ENCODE measurements around the gene GPAT3. TPM values are rescaled to one million over a fixed set of nuclear protein-coding genes. Genes with fewer than 3 reads are reported as not detected.

Gene GPAT3
- polyA plus RNA-seq, 2 donors: 4.4 to 11.2 TPM

DNA sequence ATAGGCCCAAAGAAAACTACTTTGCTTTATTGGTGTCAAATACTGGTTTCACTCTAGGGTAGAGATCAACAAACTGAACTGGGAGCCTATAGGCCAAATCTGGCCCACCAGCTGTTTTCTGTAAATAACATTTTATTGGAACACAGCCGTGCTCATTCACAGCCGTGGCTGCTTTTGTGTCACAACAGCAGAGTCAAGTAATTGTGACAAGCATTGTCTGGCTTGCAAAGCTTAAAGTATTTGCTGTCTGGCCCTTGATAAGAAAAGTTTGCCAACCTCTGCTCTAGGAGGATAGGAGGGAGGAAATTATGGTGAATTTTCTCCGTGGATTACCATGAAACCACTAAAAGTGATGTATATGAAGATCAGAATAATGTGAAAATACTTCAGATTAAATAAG is 53.4 kb downstream of the GPAT3 start:
- 60 to 62% methylated on average over 3 of the region's 3 CpGs for WGBS, 2 donors
- no peak overlapping the region for H3K27ac ChIP-seq (ENCODE audit: low read depth in 2 of 2, low read length in 1 of 2)
- no peaks in the 10 kb centered on the region for H3K27me3 ChIP-seq (ENCODE audit: control insufficient read depth in 1 of 2, insufficient read depth in 2 of 2, low read length in 2 of 2)
- H3K4me1 ChIP-seq (ENCODE audit: control insufficient read depth in 2 of 2, insufficient read depth in 2 of 2, low read length in 1 of 2): no peaks in the 10 kb centered on the region
- H3K4me3 ChIP-seq (ENCODE audit: low read depth in 1 of 2, low read length in 2 of 2): no peak overlapping the region
- H3K9me3 ChIP-seq (ENCODE audit: control insufficient read depth in 2 of 2, insufficient read depth in 1 of 2, low read depth in 1 of 2, low read length in 1 of 2): no peaks in the 10 kb centered on the region
- no peaks in the 10 kb centered on the region for H3K36me3 ChIP-seq (ENCODE audit: control insufficient read depth in 2 of 2, insufficient read depth in 2 of 2, low read length in 1 of 2)

DNA sequence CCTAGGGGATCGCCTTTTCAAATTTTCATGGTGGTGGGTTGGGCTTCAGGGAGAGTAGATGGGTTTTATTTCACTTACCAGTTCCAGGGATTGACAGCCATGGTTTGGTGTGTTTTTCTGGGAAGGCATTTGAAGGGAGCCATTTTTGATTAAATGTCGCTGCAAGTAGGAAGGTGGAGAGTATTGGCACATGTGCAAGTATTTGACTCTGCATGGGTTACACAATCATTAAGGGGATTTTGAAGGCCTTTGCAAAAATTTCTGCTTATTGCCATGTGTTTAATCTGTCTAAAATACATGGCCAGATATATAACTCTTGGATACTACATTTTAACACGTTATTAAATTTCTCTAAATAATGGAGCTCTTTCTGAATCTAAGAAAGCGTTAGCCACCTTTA is 55.1 kb downstream of the GPAT3 start:
- Histone ChIP-seq H3K27me3 (ENCODE audit: control insufficient read depth in 1 of 2, insufficient read depth in 2 of 2, low read length in 2 of 2) (no peaks in the 10 kb centered on the region), H3K4me1 (ENCODE audit: control insufficient read depth in 2 of 2, insufficient read depth in 2 of 2, low read length in 1 of 2) (no peaks in the 10 kb centered on the region), H3K9me3 (ENCODE audit: control insufficient read depth in 2 of 2, insufficient read depth in 1 of 2, low read depth in 1 of 2, low read length in 1 of 2) (no peaks in the 10 kb centered on the region), H3K27ac (ENCODE audit: low read depth in 2 of 2, low read length in 1 of 2) (no peak overlapping the region), H3K36me3 (ENCODE audit: control insufficient read depth in 2 of 2, insufficient read depth in 2 of 2, low read length in 1 of 2) (no peaks in the 10 kb centered on the region), H3K4me3 (ENCODE audit: low read depth in 1 of 2, low read length in 2 of 2) (no peak overlapping the region)
- 84 to 89% methylated on average over 4 of the region's 4 CpGs for WGBS, 2 donors

DNA sequence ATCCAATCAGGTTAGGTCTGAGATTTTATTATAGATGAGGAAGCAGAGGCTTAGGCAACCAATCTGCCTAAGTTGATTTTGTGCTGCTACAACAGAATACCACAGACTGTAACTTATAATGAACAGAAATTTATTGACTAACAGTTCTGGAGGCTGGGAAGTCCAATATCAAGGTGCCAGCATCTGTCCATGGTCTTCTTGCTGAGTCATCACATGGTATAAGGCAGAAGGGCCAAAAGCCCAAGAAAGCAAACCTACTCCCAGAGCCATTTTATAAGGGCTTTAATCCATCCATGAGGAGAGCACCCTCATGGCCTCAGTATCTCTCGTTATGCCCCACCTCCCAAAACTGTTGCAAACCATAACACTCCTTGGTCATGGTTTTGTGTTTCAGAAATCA is 55.8 kb downstream of the GPAT3 start:
- Histone ChIP-seq H3K27me3 (ENCODE audit: control insufficient read depth in 1 of 2, insufficient read depth in 2 of 2, low read length in 2 of 2) (no peaks in the 10 kb centered on the region), H3K36me3 (ENCODE audit: control insufficient read depth in 2 of 2, insufficient read depth in 2 of 2, low read length in 1 of 2) (no peaks in the 10 kb centered on the region), H3K4me1 (ENCODE audit: control insufficient read depth in 2 of 2, insufficient read depth in 2 of 2, low read length in 1 of 2) (no peaks in the 10 kb centered on the region), H3K9me3 (ENCODE audit: control insufficient read depth in 2 of 2, insufficient read depth in 1 of 2, low read depth in 1 of 2, low read length in 1 of 2) (peaks cover 0 to 2% of the 10 kb centered on the region in 2 donors), H3K4me3 (ENCODE audit: low read depth in 1 of 2, low read length in 2 of 2) (no peak overlapping the region), H3K27ac (ENCODE audit: low read depth in 2 of 2, low read length in 1 of 2) (no peak overlapping the region)
- WGBS, 2 donors: 91 to 96% methylated on average over 1 of the region's 1 CpG

- 47 to 77% methylated on average over 1 of the region's 1 CpG for WGBS, 2 donors
Observed at GRCh38 chr4:83599183-83599582, 63.3 kb downstream of the GPAT3 start.

GRCh38 chr4:83603129-83603528 is 67.2 kb downstream of the GPAT3 start:
- Histone ChIP-seq H3K4me1 (ENCODE audit: control insufficient read depth in 2 of 2, insufficient read depth in 2 of 2, low read length in 1 of 2) (no peaks in the 10 kb centered on the region), H3K27me3 (ENCODE audit: control insufficient read depth in 1 of 2, insufficient read depth in 2 of 2, low read length in 2 of 2) (no peaks in the 10 kb centered on the region), H3K9me3 (ENCODE audit: control insufficient read depth in 2 of 2, insufficient read depth in 1 of 2, low read depth in 1 of 2, low read length in 1 of 2) (no peaks in the 10 kb centered on the region), H3K4me3 (ENCODE audit: low read depth in 1 of 2, low read length in 2 of 2) (no peak overlapping the region), H3K36me3 (ENCODE audit: control insufficient read depth in 2 of 2, insufficient read depth in 2 of 2, low read length in 1 of 2) (no peaks in the 10 kb centered on the region), H3K27ac (ENCODE audit: low read depth in 2 of 2, low read length in 1 of 2) (no peak overlapping the region)
- WGBS, 2 donors: 72 to 86% methylated on average over 3 of the region's 3 CpGs

More at GRCh38 chr4:83599183-83599582, 63.3 kb downstream of the GPAT3 start:
- no peak overlapping the region for H3K4me3 ChIP-seq (ENCODE audit: low read depth in 1 of 2, low read length in 2 of 2)
- H3K27me3 ChIP-seq (ENCODE audit: control insufficient read depth in 1 of 2, insufficient read depth in 2 of 2, low read length in 2 of 2): no peaks in the 10 kb centered on the region
- peaks cover 0 to 2% of the 10 kb centered on the region in 2 donors for H3K9me3 ChIP-seq (ENCODE audit: control insufficient read depth in 2 of 2, insufficient read depth in 1 of 2, low read depth in 1 of 2, low read length in 1 of 2)
- no peaks in the 10 kb centered on the region for H3K4me1 ChIP-seq (ENCODE audit: control insufficient read depth in 2 of 2, insufficient read depth in 2 of 2, low read length in 1 of 2)
- H3K27ac ChIP-seq (ENCODE audit: low read depth in 2 of 2, low read length in 1 of 2): no peak overlapping the region
- H3K36me3 ChIP-seq (ENCODE audit: control insufficient read depth in 2 of 2, insufficient read depth in 2 of 2, low read length in 1 of 2): no peaks in the 10 kb centered on the region

- Histone ChIP-seq H3K9me3 (ENCODE audit: control insufficient read depth in 2 of 2, insufficient read depth in 1 of 2, low read depth in 1 of 2, low read length in 1 of 2) (no peaks in the 10 kb centered on the region), H3K27ac (ENCODE audit: low read depth in 2 of 2, low read length in 1 of 2) (no peak overlapping the region), H3K27me3 (ENCODE audit: control insufficient read depth in 1 of 2, insufficient read depth in 2 of 2, low read length in 2 of 2) (no peaks in the 10 kb centered on the region), H3K36me3 (ENCODE audit: control insufficient read depth in 2 of 2, insufficient read depth in 2 of 2, low read length in 1 of 2) (no peaks in the 10 kb centered on the region), H3K4me1 (ENCODE audit: control insufficient read depth in 2 of 2, insufficient read depth in 2 of 2, low read length in 1 of 2) (no peaks in the 10 kb centered on the region), H3K4me3 (ENCODE audit: low read depth in 1 of 2, low read length in 2 of 2) (no peak overlapping the region)
- 90 to 92% methylated on average over 2 of the region's 2 CpGs for WGBS, 2 donors
Observed at GRCh38 chr4:83604321-83604720, 68.4 kb downstream of the GPAT3 start.

GRCh38 chr4:83605210-83605609 is 69.3 kb downstream of the GPAT3 start:
- Histone ChIP-seq H3K36me3 (ENCODE audit: control insufficient read depth in 2 of 2, insufficient read depth in 2 of 2, low read length in 1 of 2) (no peaks in the 10 kb centered on the region), H3K4me1 (ENCODE audit: control insufficient read depth in 2 of 2, insufficient read depth in 2 of 2, low read length in 1 of 2) (no peaks in the 10 kb centered on the region), H3K27ac (ENCODE audit: low read depth in 2 of 2, low read length in 1 of 2) (no peak overlapping the region), H3K27me3 (ENCODE audit: control insufficient read depth in 1 of 2, insufficient read depth in 2 of 2, low read length in 2 of 2) (no peaks in the 10 kb centered on the region), H3K9me3 (ENCODE audit: control insufficient read depth in 2 of 2, insufficient read depth in 1 of 2, low read depth in 1 of 2, low read length in 1 of 2) (no peaks in the 10 kb centered on the region), H3K4me3 (ENCODE audit: low read depth in 1 of 2, low read length in 2 of 2) (no peak overlapping the region)
- 72 to 74% methylated on average over 3 of the region's 3 CpGs for WGBS, 2 donors

GRCh38 chr4:83605744-83606172 is 69.8 kb downstream of the GPAT3 start:
- H3K4me1 ChIP-seq (ENCODE audit: control insufficient read depth in 2 of 2, insufficient read depth in 2 of 2, low read length in 1 of 2): no peaks in the 10 kb centered on the region
- no peaks in the 10 kb centered on the region for H3K27me3 ChIP-seq (ENCODE audit: control insufficient read depth in 1 of 2, insufficient read depth in 2 of 2, low read length in 2 of 2)
- no peaks in the 10 kb centered on the region for H3K36me3 ChIP-seq (ENCODE audit: control insufficient read depth in 2 of 2, insufficient read depth in 2 of 2, low read length in 1 of 2)
- WGBS, 2 donors: 57 to 76% methylated on average over 3 of the region's 3 CpGs
- H3K4me3 ChIP-seq (ENCODE audit: low read depth in 1 of 2, low read length in 2 of 2): no peak overlapping the region
- H3K27ac ChIP-seq (ENCODE audit: low read depth in 2 of 2, low read length in 1 of 2): no peak overlapping the region
- H3K9me3 ChIP-seq (ENCODE audit: control insufficient read depth in 2 of 2, insufficient read depth in 1 of 2, low read depth in 1 of 2, low read length in 1 of 2): no peaks in the 10 kb centered on the region

- Histone ChIP-seq H3K36me3 (ENCODE audit: control insufficient read depth in 2 of 2, insufficient read depth in 2 of 2, low read length in 1 of 2) (no peaks in the 10 kb centered on the region), H3K4me3 (ENCODE audit: low read depth in 1 of 2, low read length in 2 of 2) (no peak overlapping the region), H3K9me3 (ENCODE audit: control insufficient read depth in 2 of 2, insufficient read depth in 1 of 2, low read depth in 1 of 2, low read length in 1 of 2) (no peaks in the 10 kb centered on the region), H3K27me3 (ENCODE audit: control insufficient read depth in 1 of 2, insufficient read depth in 2 of 2, low read length in 2 of 2) (no peaks in the 10 kb centered on the region), H3K4me1 (ENCODE audit: control insufficient read depth in 2 of 2, insufficient read depth in 2 of 2, low read length in 1 of 2) (no peaks in the 10 kb centered on the region), H3K27ac (ENCODE audit: low read depth in 2 of 2, low read length in 1 of 2) (no peak overlapping the region)
Observed at GRCh38 chr4:83606460-83606859, 70.6 kb downstream of the GPAT3 start.

GRCh38 chr4:83606898-83607297 is 71.0 kb downstream of the GPAT3 start:
- no peak overlapping the region for H3K4me3 ChIP-seq (ENCODE audit: low read depth in 1 of 2, low read length in 2 of 2)
- no peaks in the 10 kb centered on the region for H3K9me3 ChIP-seq (ENCODE audit: control insufficient read depth in 2 of 2, insufficient read depth in 1 of 2, low read depth in 1 of 2, low read length in 1 of 2)
- no peak overlapping the region for H3K27ac ChIP-seq (ENCODE audit: low read depth in 2 of 2, low read length in 1 of 2)
- H3K36me3 ChIP-seq (ENCODE audit: control insufficient read depth in 2 of 2, insufficient read depth in 2 of 2, low read length in 1 of 2): no peaks in the 10 kb centered on the region
- H3K4me1 ChIP-seq (ENCODE audit: control insufficient read depth in 2 of 2, insufficient read depth in 2 of 2, low read length in 1 of 2): no peaks in the 10 kb centered on the region
- no peaks in the 10 kb centered on the region for H3K27me3 ChIP-seq (ENCODE audit: control insufficient read depth in 1 of 2, insufficient read depth in 2 of 2, low read length in 2 of 2)
- WGBS, 2 donors: 49 to 73% methylated on average over 7 of the region's 7 CpGs
